Astrocyte of the cerebellum (primary cell): ENCODE data around the gene TLE4.

Experiments
- DNase-seq: peaks from one replicate; pipeline ENCODE4 v3.0.0-alpha.2; 2011; ENCODE audit warnings: low read depth
- H3K4me3 ChIP-seq: 2 replicates; pipeline ENCODE4 v1.5.1; 2011; ENCODE audit warnings: mild to moderate bottlenecking, low read depth, low read length, moderate library complexity
- in situ Hi-C: cut with HindIII; loops from 2 replicates; pipeline ENCODE4 v1.10.0; 2017; ENCODE audit warnings: low sequenced_read_pairs
- TF ChIP-seq, protein P1 (sequence below): IDR thresholded peaks from 2 replicates; pipeline ENCODE4 v1.5.1; 2012; ENCODE audit warnings: low read length, low read depth, moderate library complexity, mild to moderate bottlenecking; ENCODE audit errors: missing control alignments

Gene TLE4

DNA sequence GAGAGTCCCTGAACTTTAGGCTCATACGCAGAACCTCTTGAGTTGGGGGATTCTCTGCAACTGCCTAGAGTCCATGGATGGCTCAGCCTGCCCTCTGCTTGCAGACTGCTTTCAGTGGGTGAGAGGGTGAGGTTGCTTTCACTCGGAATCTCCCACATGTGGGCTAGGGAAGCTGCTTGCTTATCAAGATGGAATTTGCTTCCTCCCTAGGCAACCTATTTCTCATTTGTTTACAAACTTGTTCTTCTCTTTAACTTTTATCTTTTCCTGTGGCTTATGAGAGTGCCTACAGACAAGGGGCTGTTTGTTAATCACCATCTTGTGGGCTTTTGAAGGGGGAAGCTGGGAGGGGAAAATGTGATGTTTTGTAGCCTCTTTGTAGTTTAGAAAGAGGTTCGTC is 10.0 kb downstream of the TLE4 start:
- in situ Hi-C loops: no loop called here
- H3K4me3 ChIP-seq: no peak overlapping the region
- DNase-seq: peak; percentile 62
- TF ChIP-seq, protein P1, sequence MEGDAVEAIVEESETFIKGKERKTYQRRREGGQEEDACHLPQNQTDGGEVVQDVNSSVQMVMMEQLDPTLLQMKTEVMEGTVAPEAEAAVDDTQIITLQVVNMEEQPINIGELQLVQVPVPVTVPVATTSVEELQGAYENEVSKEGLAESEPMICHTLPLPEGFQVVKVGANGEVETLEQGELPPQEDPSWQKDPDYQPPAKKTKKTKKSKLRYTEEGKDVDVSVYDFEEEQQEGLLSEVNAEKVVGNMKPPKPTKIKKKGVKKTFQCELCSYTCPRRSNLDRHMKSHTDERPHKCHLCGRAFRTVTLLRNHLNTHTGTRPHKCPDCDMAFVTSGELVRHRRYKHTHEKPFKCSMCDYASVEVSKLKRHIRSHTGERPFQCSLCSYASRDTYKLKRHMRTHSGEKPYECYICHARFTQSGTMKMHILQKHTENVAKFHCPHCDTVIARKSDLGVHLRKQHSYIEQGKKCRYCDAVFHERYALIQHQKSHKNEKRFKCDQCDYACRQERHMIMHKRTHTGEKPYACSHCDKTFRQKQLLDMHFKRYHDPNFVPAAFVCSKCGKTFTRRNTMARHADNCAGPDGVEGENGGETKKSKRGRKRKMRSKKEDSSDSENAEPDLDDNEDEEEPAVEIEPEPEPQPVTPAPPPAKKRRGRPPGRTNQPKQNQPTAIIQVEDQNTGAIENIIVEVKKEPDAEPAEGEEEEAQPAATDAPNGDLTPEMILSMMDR: no peak

DNA sequence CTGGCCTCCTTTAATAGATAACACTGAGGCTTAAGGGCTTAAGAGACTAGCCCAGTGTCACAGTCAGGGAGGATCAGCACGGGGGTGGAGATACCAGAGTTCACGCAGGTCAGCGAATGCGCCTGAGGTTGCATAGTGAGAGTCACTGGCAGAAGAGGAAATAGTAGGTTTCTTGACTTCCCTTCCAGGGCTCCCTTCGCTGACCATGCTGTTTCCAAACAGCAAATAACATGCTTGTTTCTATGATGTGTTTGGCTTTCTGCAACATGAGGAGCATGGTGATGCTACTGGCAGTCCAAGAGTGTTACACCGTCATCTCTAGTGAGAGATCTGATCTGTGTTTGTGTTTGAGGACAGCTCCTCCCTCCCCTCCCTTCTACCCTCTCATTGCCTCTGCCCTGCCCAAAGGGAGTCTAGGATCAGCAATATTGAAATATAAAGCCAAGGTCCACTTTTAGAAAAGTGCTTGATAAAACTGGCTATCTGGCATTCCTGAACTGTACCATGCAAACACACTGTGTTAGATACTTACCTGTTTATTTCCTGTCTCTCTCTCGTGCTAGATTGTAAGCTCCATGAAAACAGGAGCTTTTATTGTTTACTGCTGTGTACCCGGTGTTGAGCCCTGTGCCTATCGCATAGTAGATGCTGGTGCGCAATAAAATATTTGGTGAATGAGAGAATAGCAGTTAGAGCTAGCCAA is 12.3 kb downstream of the TLE4 start:
- H3K4me3 ChIP-seq: no peak overlapping the region
- DNase-seq: no peak

DNA sequence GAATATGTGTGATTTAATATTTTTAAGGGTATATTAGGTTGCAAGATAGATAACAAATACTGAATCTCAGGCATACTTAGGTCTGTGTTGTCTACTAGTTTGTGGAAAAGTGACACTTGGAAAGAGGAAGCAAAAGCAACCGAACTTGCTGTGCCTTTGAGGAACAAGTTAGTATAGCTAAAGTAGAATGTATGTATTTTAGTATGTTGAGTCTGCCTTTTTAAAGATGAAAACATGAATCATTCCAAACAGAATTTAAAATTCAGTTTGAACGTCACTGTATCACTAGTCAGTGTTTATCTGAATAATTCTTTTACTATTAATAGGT is 12.9 kb downstream of the TLE4 start:
- TF ChIP-seq, protein P1: no peak
- in situ Hi-C loops: no loop called here
- H3K4me3 ChIP-seq: no peak overlapping the region
- DNase-seq: no peak

More for the DNA sequence above, 12.3 kb downstream of the TLE4 start:
- in situ Hi-C loops: no loop called here
- TF ChIP-seq, protein P1: no peak

DNA sequence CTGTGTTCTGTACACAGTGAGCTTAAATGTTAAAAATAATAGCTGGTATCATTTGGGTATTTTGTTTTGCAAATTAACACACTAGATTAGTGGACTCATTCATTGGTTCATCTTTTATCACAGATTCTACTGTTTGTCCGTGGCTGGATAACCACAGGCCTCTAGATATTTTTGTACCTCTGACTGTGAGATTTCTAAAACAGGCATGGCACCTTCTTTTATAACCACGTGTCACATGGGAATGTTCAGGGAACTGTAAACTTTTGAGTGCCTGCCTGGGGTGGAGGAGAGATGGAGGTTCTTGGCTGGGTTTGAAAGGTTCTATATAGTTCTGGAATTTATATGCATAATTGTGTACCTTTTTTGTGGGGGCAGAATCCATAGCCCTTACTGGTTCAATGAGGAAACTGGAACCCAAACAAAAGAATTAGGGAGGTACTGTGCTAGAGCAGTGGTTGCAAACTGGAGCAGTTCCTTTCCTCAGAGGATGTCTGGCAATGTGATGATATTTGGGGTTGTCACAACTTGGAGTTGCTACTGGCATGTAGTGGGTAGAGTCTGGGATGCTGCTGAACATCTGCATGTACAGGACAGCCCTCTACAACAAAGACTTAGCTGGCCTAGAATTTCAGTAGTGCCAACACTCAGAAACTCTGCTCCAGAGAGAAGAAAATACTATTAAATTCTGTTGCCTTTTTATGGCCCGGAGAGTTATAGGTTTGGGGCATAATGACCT is 16.9 kb downstream of the TLE4 start:
- TF ChIP-seq, protein P1: no peak
- in situ Hi-C loops: no loop called here
- no peak for DNase-seq
- H3K4me3 ChIP-seq: no peak overlapping the region

DNA sequence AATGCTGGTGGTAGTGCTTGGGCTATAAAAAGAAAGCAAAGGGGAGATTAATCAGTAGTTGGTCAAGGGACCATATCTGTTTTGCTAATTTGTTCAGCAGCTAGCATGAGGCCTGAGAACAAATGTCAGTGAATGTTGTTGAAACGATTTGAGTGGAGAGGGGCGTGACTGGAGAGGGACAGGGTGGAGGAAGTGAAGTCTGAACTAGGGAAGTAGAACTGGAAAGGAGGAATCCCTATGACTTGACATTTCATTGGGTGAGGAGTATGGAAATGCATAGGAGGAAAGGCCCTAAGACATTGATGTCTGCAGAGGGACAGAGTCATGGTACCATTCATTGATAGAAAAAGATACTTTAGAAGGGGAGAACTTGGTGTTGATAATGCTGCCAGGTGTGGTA is 19.7 kb downstream of the TLE4 start:
- DNase-seq: no peak
- TF ChIP-seq, protein P1: no peak

DNA sequence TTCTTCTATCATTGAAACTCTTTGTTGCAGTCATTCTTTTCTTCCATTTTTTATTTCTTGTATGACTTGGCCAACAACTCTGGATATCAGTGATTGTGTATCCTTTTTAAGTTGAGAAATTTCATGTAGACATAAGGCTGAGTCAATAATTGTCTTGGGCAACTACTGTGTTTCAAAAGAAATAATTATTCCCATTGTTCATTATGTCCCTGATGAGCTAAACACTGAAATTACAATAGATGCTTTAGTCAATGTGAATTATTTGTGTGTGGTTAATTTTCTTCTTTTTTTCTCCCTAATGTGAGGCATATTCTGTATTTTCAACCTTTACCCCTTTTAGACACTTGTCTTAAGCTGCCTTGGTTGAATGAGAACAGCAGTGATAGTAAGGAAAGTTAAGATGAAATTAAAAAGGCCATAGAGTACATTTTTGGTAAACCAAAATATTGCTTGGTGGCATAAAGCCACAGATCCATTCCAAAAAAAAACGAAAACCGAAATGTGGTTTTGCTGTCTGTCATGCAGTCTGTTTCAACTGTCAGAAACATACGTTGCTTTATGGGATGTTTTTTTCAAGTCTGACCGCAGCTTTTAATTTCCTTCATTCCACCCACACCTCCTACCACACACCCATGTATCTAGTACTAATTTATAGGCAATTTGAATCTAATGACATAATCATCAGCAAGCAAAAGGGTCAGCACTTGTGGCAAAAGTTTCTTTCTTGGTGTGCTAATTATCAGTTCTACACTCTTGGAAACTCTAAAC is 21.1 kb downstream of the TLE4 start:
- in situ Hi-C loops: no loop called here
- TF ChIP-seq, protein P1: no peak
- no peak overlapping the region for H3K4me3 ChIP-seq
- DNase-seq: no peak

More for the DNA sequence above, 19.7 kb downstream of the TLE4 start:
- in situ Hi-C loops: no loop called here
- no peak overlapping the region for H3K4me3 ChIP-seq
